Keratinocyte (primary cell): ENCODE measurements around the gene CD300H.

Experiments used
- CTCF ChIP-seq, 3 experiments: IDR thresholded peaks in 1 of 3; conservative IDR thresholded peaks in 1 of 3; optimal IDR thresholded peaks in 1 of 3; 2 replicates in 2 of 3; 3 replicates in 1 of 3; pipeline versions ENCODE3 to v1.5.1; 2011; ENCODE audit warnings: low read length in 3 of 3, mild to moderate bottlenecking in 3 of 3, moderate library complexity in 2 of 3, control low read depth in 1 of 3, inconsistent platforms in 1 of 3; ENCODE audit not compliant: insufficient read depth in 2 of 3; ENCODE audit errors: extremely low read depth in 1 of 3
- EZH2 ChIP-seq: IDR thresholded peaks from one replicate; pipeline ENCODE4 v1.6.1; 2012; ENCODE audit warnings: inconsistent platforms, mild to moderate bottlenecking, low read length, moderate library complexity

DNA sequence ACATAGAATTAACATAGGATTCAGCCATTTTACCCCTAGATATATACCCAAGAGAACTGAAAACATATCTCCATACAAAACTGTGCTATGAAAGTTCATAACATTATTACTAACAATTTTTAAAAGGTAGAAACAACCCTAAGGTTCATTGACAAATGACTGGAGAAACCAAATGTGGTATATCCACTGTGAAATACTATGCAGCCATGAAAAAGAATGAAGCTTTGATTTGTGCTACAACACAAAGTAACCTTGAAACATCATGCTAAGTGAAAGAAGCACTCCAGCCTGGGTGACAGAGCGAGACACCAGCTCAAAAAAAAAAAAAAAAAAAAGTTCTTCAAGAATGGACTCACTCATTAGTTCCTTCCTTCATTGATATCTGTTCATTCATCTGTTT, 24.2 kb upstream of the CD300H start:
- TF ChIP-seq CTCF (optimal IDR thresholded peaks at IDR 0.05 in 1 of 3, IDR thresholded peaks at IDR 0.05 in 1 of 3, conservative IDR thresholded peaks at IDR 0.05 in 1 of 3; ENCODE audit: extremely low read depth in 1 of 3, insufficient read depth in 2 of 3, low read length in 3 of 3): no peak
- no peak for TF ChIP-seq EZH2
